ENCODE measurements around the gene KRT4. TPM values are rescaled to one million over a fixed set of nuclear protein-coding genes. Genes with fewer than 3 reads are reported as not detected.
A peak's percentile ranks its signal among the peaks of the same experiment; 100 is the strongest.
"Not testable (repeated sequence)": the region's sequence is repeated elsewhere in the genome, so short reads cannot be mapped to it uniquely, and the experiment has no call there.

Gene KRT4
- polyA plus RNA-seq, 6 donors from 2014 or later = not detected

GRCh38 chr12:52795332-52795674 lies 18.6 kb downstream of the KRT4 start:
- not testable (repeated sequence) for H3K27ac Mint-ChIP-seq; H3K4me3 Mint-ChIP-seq; H3K4me1 Mint-ChIP-seq; H3K36me3 Mint-ChIP-seq; ATAC-seq (ENCODE audit: low read depth in 2 of 2); DNase-seq; H3K9me3 Mint-ChIP-seq
- H3K27me3 Mint-ChIP-seq = peaks cover 17 to 51% (median 25%) of the 10 kb centered on the region in 3 donors

- Mint-ChIP-seq H3K4me1 (peaks cover 0 to under 1% (median 0%) of the 10 kb centered on the region in 3 donors), H3K36me3 (no peaks in the 10 kb centered on the region), H3K27me3 (peaks cover 21 to 57% (median 23%) of the 10 kb centered on the region in 3 donors), H3K27ac (no peak overlapping the region), H3K9me3 (no peaks in the 10 kb centered on the region), H3K4me3 (no peak overlapping the region)
- ATAC-seq (ENCODE audit: low read depth in 2 of 2) = no peak
- no peak for DNase-seq
Measured at GRCh38 chr12:52794479-52795331, 19.2 kb downstream of the KRT4 start.

GRCh38 chr12:52792185-52793029 lies 21.5 kb downstream of the KRT4 start:
- Mint-ChIP-seq H3K27ac (no peak overlapping the region), H3K27me3 (peaks cover 16 to 59% (median 41%) of the 10 kb centered on the region in 3 donors), H3K4me3 (no peak overlapping the region), H3K9me3 (peaks cover 0 to 3% (median 0%) of the 10 kb centered on the region in 7 donors), H3K4me1 (peaks cover 0 to 6% (median 5%) of the 10 kb centered on the region in 3 donors), H3K36me3 (no peaks in the 10 kb centered on the region)
- no peak for ATAC-seq (ENCODE audit: low read depth in 2 of 2)
- DNase-seq = no peak

- no peak overlapping the region for H3K27ac Mint-ChIP-seq
- peaks cover 19 to 59% (median 41%) of the 10 kb centered on the region in 3 donors for H3K27me3 Mint-ChIP-seq
- no peaks in the 10 kb centered on the region for H3K36me3 Mint-ChIP-seq
- peaks cover 0 to 6% (median 5%) of the 10 kb centered on the region in 3 donors for H3K4me1 Mint-ChIP-seq
- H3K9me3 Mint-ChIP-seq = peaks cover 0 to 3% (median 0%) of the 10 kb centered on the region in 7 donors
- H3K4me3 Mint-ChIP-seq = no peak overlapping the region
- DNase-seq = no peak
- no peak for ATAC-seq (ENCODE audit: low read depth in 2 of 2)
Measured at GRCh38 chr12:52791271-52792184, 22.4 kb downstream of the KRT4 start.

GRCh38 chr12:52790427-52791270 lies 23.3 kb downstream of the KRT4 start:
- DNase-seq (no peak), ATAC-seq (ENCODE audit: low read depth in 2 of 2) (no peak)
- peaks cover 28 to 58% (median 46%) of the 10 kb centered on the region in 3 donors for H3K27me3 Mint-ChIP-seq
- H3K4me3 Mint-ChIP-seq = no peak overlapping the region
- H3K36me3 Mint-ChIP-seq = no peaks in the 10 kb centered on the region
- peaks cover 0 to 4% (median 1%) of the 10 kb centered on the region in 7 donors for H3K9me3 Mint-ChIP-seq
- H3K4me1 Mint-ChIP-seq = peaks cover 0 to 6% (median 5%) of the 10 kb centered on the region in 3 donors
- peak overlapping the region in 1 of 6 donors; percentile 43 for H3K27ac Mint-ChIP-seq

- peaks cover 0 to 5% (median 3%) of the 10 kb centered on the region in 7 donors for H3K9me3 Mint-ChIP-seq
- H3K27me3 Mint-ChIP-seq = peaks cover 36 to 58% (median 54%) of the 10 kb centered on the region in 3 donors
- no peak overlapping the region for H3K27ac Mint-ChIP-seq
- peak overlapping the region in 1 of 8 donors; percentile 34 for H3K4me3 Mint-ChIP-seq
- H3K4me1 Mint-ChIP-seq = peaks cover 0 to 6% (median 5%) of the 10 kb centered on the region in 3 donors
- no peak for DNase-seq
- no peak for ATAC-seq (ENCODE audit: low read depth in 2 of 2)
- no peaks in the 10 kb centered on the region for H3K36me3 Mint-ChIP-seq
Measured at GRCh38 chr12:52789637-52790426, 24.1 kb downstream of the KRT4 start.

GRCh38 chr12:52788876-52789636 lies 24.9 kb downstream of the KRT4 start:
- Mint-ChIP-seq H3K36me3 (no peaks in the 10 kb centered on the region), H3K27me3 (peaks cover 39 to 57% (median 55%) of the 10 kb centered on the region in 3 donors), H3K4me3 (no peak overlapping the region), H3K4me1 (peaks cover 0 to 6% (median 5%) of the 10 kb centered on the region in 3 donors), H3K27ac (no peak overlapping the region), H3K9me3 (peaks cover 0 to 5% (median 3%) of the 10 kb centered on the region in 7 donors)
- ATAC-seq (ENCODE audit: low read depth in 2 of 2) (no peak), DNase-seq (no peak)

- DNase-seq (no peak), ATAC-seq (ENCODE audit: low read depth in 2 of 2) (no peak)
- Mint-ChIP-seq H3K36me3 (no peaks in the 10 kb centered on the region), H3K27ac (no peak overlapping the region), H3K4me3 (no peak overlapping the region), H3K27me3 (peaks cover 46 to 64% (median 57%) of the 10 kb centered on the region in 3 donors), H3K4me1 (peaks cover 0 to 6% (median 5%) of the 10 kb centered on the region in 3 donors), H3K9me3 (peaks cover 0 to 6% (median 3%) of the 10 kb centered on the region in 7 donors)
Measured at GRCh38 chr12:52788192-52788875, 25.6 kb downstream of the KRT4 start.

- Mint-ChIP-seq H3K4me1 (peaks cover 0 to 6% (median 5%) of the 10 kb centered on the region in 3 donors), H3K9me3 (peaks cover 0 to 6% (median 3%) of the 10 kb centered on the region in 7 donors), H3K4me3 (no peak overlapping the region), H3K27ac (no peak overlapping the region), H3K27me3 (peaks cover 45 to 70% (median 57%) of the 10 kb centered on the region in 3 donors), H3K36me3 (no peaks in the 10 kb centered on the region)
- ATAC-seq (ENCODE audit: low read depth in 2 of 2) (no peak), DNase-seq (no peak)
Measured at GRCh38 chr12:52787324-52788191, 26.4 kb downstream of the KRT4 start.

GRCh38 chr12:52784909-52785308 lies 29.0 kb downstream of the KRT4 start:
- Mint-ChIP-seq H3K9me3 (peaks cover 0 to 6% (median 3%) of the 10 kb centered on the region in 7 donors), H3K27ac (no peak overlapping the region), H3K36me3 (no peaks in the 10 kb centered on the region), H3K27me3 (peaks cover 46 to 49% (median 49%) of the 10 kb centered on the region in 3 donors), H3K4me1 (peaks cover 0 to 6% (median 5%) of the 10 kb centered on the region in 3 donors), H3K4me3 (no peak overlapping the region)
- ATAC-seq (ENCODE audit: low read depth in 2 of 2) (no peak), DNase-seq (no peak)
